HEK293 (cell line): ENCODE results near the gene CSMD2.

Experiments used
- CTCF ChIA-PET: fragments of 350-600 bp; formaldehyde crosslinking; extraction: SDS; loops from one replicate; lab custom pipeline; 2021; ENCODE audit warnings: antibody characterized with exemption; lab: Yijun Ruan, JAX
- POLR2A ChIA-PET: fragments of 300-600 bp; formaldehyde crosslinking; extraction: SDS; loops from one replicate; lab custom pipeline; 2020; ENCODE audit warnings: antibody characterized with exemption, inconsistent platforms; lab: Yijun Ruan, JAX
- H3K27ac ChIP-seq: fragments of 200-500 bp; sonication (Bioruptor generic); 2 replicates; pipeline ENCODE4 v1.5.1; 2014; ENCODE audit warnings: low read depth, low read length, control low read depth, inconsistent platforms; ENCODE audit errors: extremely low read depth
- H3K36me3 ChIP-seq, 2 experiments: fragments of 200-500 bp in 1 of 2; sonication (Bioruptor generic) in 1 of 2; 1 replicate in 1 of 2; 2 replicates in 1 of 2; pipeline ENCODE4 v1.5.1; 2014 to 2017; ENCODE audit warnings: inconsistent platforms in 2 of 2, low read length in 2 of 2; ENCODE audit not compliant: control insufficient read depth in 2 of 2, insufficient read depth in 1 of 2
- H3K4me1 ChIP-seq: fragments of 200-500 bp; sonication (Bioruptor generic); 2 replicates; pipeline ENCODE4 v1.5.1; 2014; ENCODE audit warnings: mild to moderate bottlenecking, low read length, inconsistent platforms; ENCODE audit not compliant: control insufficient read depth, insufficient read depth
- H3K4me3 ChIP-seq: 2 replicates; pipeline ENCODE4 v1.5.1; 2011; ENCODE audit warnings: low read depth, mild to moderate bottlenecking, control low read depth, low read length, moderate library complexity
- H3K9me3 ChIP-seq: fragments of 200-500 bp; sonication (Bioruptor generic); 2 replicates; pipeline ENCODE4 v1.5.1; 2014; ENCODE audit warnings: low read depth, low read length, inconsistent platforms; ENCODE audit not compliant: control insufficient read depth, insufficient read depth
- REST ChIP-seq: fragments of 450-650 bp; formaldehyde crosslinking; IDR thresholded peaks from 2 replicates; pipeline ENCODE4 v1.5.1; 2016; ENCODE audit warnings: missing biosample characterization, missing genetic modification characterization
- SETDB1 ChIP-seq: IDR thresholded peaks from one replicate; pipeline ENCODE4 v1.6.1; 2017; ENCODE audit warnings: mild to moderate bottlenecking, low read length, moderate library complexity, mixed read lengths; ENCODE audit not compliant: insufficient read length
- ZBTB21 ChIP-seq: fragments of 450-650 bp; formaldehyde crosslinking; IDR thresholded peaks from 2 replicates; pipeline ENCODE4 v1.5.1; 2017; ENCODE audit warnings: missing biosample characterization, missing genetic modification characterization
- ZBTB48 ChIP-seq: fragments of 450-650 bp; formaldehyde crosslinking; IDR thresholded peaks from 2 replicates; pipeline ENCODE4 v1.5.1; 2016; ENCODE audit warnings: missing biosample characterization, missing genetic modification characterization
- ZBTB8A ChIP-seq: fragments of 450-650 bp; formaldehyde crosslinking; IDR thresholded peaks from 2 replicates; pipeline ENCODE4 v1.5.1; 2016; ENCODE audit warnings: missing biosample characterization, missing genetic modification characterization
- ZEB2 ChIP-seq: fragments of 450-650 bp; formaldehyde crosslinking; IDR thresholded peaks from 2 replicates; pipeline ENCODE4 v1.5.1; 2016; ENCODE audit warnings: missing biosample characterization, missing genetic modification characterization
- ZNF138 ChIP-seq: fragments of 450-650 bp; formaldehyde crosslinking; IDR thresholded peaks from 2 replicates; pipeline ENCODE4 v1.5.1; 2016; ENCODE audit warnings: missing biosample characterization, missing genetic modification characterization, borderline replicate concordance
- ZNF148 ChIP-seq: fragments of 450-650 bp; formaldehyde crosslinking; IDR thresholded peaks from 2 replicates; pipeline ENCODE4 v1.5.0; 2017; ENCODE audit warnings: missing biosample characterization, missing genetic modification characterization, borderline replicate concordance
- ZNF175 ChIP-seq: fragments of 450-650 bp; formaldehyde crosslinking; IDR thresholded peaks from 2 replicates; pipeline ENCODE4 v1.5.1; 2016; ENCODE audit warnings: missing biosample characterization, missing genetic modification characterization
- ZNF184 ChIP-seq: fragments of 450-650 bp; IDR thresholded peaks from 2 replicates; pipeline ENCODE4 v1.5.1; 2018; ENCODE audit warnings: missing biosample characterization, mild to moderate bottlenecking, missing genetic modification characterization
- ZNF354C ChIP-seq: fragments of 450-650 bp; formaldehyde crosslinking; IDR thresholded peaks from 2 replicates; pipeline ENCODE4 v1.5.1; 2016; ENCODE audit warnings: missing biosample characterization, missing genetic modification characterization, low read depth, borderline replicate concordance
- ZNF398 ChIP-seq: fragments of 450-650 bp; formaldehyde crosslinking; IDR thresholded peaks from 2 replicates; pipeline ENCODE4 v1.5.1; 2017; ENCODE audit warnings: missing biosample characterization, missing genetic modification characterization
- ZNF423 ChIP-seq: fragments of 450-650 bp; formaldehyde crosslinking; IDR thresholded peaks from 2 replicates; pipeline ENCODE4 v1.5.1; 2016; ENCODE audit warnings: missing biosample characterization, missing genetic modification characterization
- ZNF514 ChIP-seq: fragments of 450-650 bp; formaldehyde crosslinking; IDR thresholded peaks from 2 replicates; pipeline ENCODE4 v1.5.1; 2016; ENCODE audit warnings: missing biosample characterization, missing genetic modification characterization
- ZNF571 ChIP-seq: fragments of 450-650 bp; formaldehyde crosslinking; IDR thresholded peaks from 2 replicates; pipeline ENCODE4 v1.5.0; 2017; ENCODE audit warnings: missing biosample characterization, missing genetic modification characterization
- ZNF610 ChIP-seq: fragments of 450-650 bp; formaldehyde crosslinking; IDR thresholded peaks from 2 replicates; pipeline ENCODE4 v1.5.1; 2016; ENCODE audit warnings: missing biosample characterization, missing genetic modification characterization, borderline replicate concordance
- ZNF677 ChIP-seq: fragments of 450-650 bp; IDR thresholded peaks from 2 replicates; pipeline ENCODE4 v1.5.0; 2018; ENCODE audit warnings: missing biosample characterization, mild to moderate bottlenecking, missing genetic modification characterization, moderate library complexity
- ZSCAN18 ChIP-seq: fragments of 450-650 bp; formaldehyde crosslinking; IDR thresholded peaks from 2 replicates; pipeline ENCODE4 v1.5.1; 2016; ENCODE audit warnings: missing biosample characterization, missing genetic modification characterization
- ZSCAN23 ChIP-seq: fragments of 450-650 bp; formaldehyde crosslinking; IDR thresholded peaks from 2 replicates; pipeline ENCODE4 v1.5.1; 2016; ENCODE audit warnings: missing biosample characterization, missing genetic modification characterization
- TF ChIP-seq, protein P1 (sequence below): fragments of 450-650 bp; formaldehyde crosslinking; IDR thresholded peaks from 2 replicates; pipeline ENCODE4 v1.5.1; 2016; ENCODE audit warnings: missing biosample characterization, missing genetic modification characterization
- TF ChIP-seq, protein P2 (sequence below): fragments of 450-650 bp; formaldehyde crosslinking; IDR thresholded peaks from 2 replicates; pipeline ENCODE4 v1.5.1; 2016; ENCODE audit warnings: missing biosample characterization, missing genetic modification characterization, borderline replicate concordance

Gene CSMD2

DNA sequence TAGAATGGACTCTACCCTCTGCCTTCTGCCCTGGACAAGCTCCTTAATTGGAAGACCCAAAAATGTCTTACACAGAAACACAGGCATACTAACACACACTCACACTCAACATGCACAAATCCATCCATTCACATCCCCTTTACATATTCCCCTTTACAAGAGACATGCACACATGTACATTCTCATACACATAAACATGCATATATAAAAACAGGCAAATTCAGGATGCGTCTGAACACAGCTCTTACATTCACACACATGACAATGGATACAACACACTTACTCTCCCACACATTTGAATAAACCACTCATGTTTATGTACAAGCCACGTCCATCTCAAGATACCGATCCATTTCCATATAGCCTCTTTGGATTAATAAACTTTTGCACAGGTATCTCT, 216.7 kb downstream of the CSMD2 start (continued):
- TF ChIP-seq REST (tag by site-specific recombination) (no peak), ZNF184 (tag by site-specific recombination) (no peak), ZNF610 (tag by site-specific recombination) (no peak), ZSCAN18 (tag by site-specific recombination) (no peak), ZBTB8A (no peak), ZNF423 (tag by site-specific recombination) (no peak), ZNF138 (no peak)

- H3K4me3 ChIP-seq = no peak overlapping the region
- POLR2A ChIA-PET = no interaction called here
- H3K27ac ChIP-seq = no peak overlapping the region
- H3K9me3 ChIP-seq = no peaks in the 10 kb centered on the region
- no peaks in the 10 kb centered on the region for H3K36me3 ChIP-seq
- CTCF ChIA-PET = no interaction called here
- no peaks in the 10 kb centered on the region for H3K4me1 ChIP-seq
- no peak for TF ChIP-seq ZNF571 (tag by site-specific recombination)
- no peak for TF ChIP-seq ZSCAN23 (tag by site-specific recombination)
- TF ChIP-seq, protein P1, sequence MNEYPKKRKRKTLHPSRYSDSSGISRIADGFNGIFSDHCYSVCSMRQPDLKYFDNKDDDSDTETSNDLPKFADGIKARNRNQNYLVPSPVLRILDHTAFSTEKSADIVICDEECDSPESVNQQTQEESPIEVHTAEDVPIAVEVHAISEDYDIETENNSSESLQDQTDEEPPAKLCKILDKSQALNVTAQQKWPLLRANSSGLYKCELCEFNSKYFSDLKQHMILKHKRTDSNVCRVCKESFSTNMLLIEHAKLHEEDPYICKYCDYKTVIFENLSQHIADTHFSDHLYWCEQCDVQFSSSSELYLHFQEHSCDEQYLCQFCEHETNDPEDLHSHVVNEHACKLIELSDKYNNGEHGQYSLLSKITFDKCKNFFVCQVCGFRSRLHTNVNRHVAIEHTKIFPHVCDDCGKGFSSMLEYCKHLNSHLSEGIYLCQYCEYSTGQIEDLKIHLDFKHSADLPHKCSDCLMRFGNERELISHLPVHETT (tag by site-specific recombination) = no peak
- TF ChIP-seq ZNF175 = no peak
- TF ChIP-seq ZNF148 = no peak
- no peak for TF ChIP-seq ZBTB21
- TF ChIP-seq, protein P2, sequence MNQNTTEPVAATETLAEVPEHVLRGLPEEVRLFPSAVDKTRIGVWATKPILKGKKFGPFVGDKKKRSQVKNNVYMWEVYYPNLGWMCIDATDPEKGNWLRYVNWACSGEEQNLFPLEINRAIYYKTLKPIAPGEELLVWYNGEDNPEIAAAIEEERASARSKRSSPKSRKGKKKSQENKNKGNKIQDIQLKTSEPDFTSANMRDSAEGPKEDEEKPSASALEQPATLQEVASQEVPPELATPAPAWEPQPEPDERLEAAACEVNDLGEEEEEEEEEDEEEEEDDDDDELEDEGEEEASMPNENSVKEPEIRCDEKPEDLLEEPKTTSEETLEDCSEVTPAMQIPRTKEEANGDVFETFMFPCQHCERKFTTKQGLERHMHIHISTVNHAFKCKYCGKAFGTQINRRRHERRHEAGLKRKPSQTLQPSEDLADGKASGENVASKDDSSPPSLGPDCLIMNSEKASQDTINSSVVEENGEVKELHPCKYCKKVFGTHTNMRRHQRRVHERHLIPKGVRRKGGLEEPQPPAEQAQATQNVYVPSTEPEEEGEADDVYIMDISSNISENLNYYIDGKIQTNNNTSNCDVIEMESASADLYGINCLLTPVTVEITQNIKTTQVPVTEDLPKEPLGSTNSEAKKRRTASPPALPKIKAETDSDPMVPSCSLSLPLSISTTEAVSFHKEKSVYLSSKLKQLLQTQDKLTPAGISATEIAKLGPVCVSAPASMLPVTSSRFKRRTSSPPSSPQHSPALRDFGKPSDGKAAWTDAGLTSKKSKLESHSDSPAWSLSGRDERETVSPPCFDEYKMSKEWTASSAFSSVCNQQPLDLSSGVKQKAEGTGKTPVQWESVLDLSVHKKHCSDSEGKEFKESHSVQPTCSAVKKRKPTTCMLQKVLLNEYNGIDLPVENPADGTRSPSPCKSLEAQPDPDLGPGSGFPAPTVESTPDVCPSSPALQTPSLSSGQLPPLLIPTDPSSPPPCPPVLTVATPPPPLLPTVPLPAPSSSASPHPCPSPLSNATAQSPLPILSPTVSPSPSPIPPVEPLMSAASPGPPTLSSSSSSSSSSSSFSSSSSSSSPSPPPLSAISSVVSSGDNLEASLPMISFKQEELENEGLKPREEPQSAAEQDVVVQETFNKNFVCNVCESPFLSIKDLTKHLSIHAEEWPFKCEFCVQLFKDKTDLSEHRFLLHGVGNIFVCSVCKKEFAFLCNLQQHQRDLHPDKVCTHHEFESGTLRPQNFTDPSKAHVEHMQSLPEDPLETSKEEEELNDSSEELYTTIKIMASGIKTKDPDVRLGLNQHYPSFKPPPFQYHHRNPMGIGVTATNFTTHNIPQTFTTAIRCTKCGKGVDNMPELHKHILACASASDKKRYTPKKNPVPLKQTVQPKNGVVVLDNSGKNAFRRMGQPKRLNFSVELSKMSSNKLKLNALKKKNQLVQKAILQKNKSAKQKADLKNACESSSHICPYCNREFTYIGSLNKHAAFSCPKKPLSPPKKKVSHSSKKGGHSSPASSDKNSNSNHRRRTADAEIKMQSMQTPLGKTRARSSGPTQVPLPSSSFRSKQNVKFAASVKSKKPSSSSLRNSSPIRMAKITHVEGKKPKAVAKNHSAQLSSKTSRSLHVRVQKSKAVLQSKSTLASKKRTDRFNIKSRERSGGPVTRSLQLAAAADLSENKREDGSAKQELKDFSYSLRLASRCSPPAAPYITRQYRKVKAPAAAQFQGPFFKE (tag by site-specific recombination) = no peak
- TF ChIP-seq ZNF354C (tag by site-specific recombination) = no peak
- TF ChIP-seq ZBTB48 = no peak
- no peak for TF ChIP-seq SETDB1
- no peak for TF ChIP-seq ZNF514 (tag by site-specific recombination)
- TF ChIP-seq ZNF677 (tag by site-specific recombination) = no peak
- TF ChIP-seq ZNF398 (tag by site-specific recombination) = no peak
- TF ChIP-seq ZEB2 (tag by site-specific recombination) = no peak
Measured at GRCh38 chr1:33946836-33947235, 218.2 kb downstream of the CSMD2 start.
